Rectal smooth muscle tissue (tissue), 1 donor: Measurements from ENCODE around the gene ATP2B2.

Experiments used
- H3K27ac ChIP-seq: one replicate; pipeline ENCODE4 v1.7.0; 2013; ENCODE audit warnings: low read depth, low read length, inconsistent platforms
- H3K27me3 ChIP-seq: one replicate; pipeline ENCODE4 v1.7.0; 2013; ENCODE audit warnings: low read length; ENCODE audit not compliant: control insufficient read depth, insufficient read depth
- H3K36me3 ChIP-seq: one replicate; pipeline ENCODE4 v1.7.0; 2013; ENCODE audit warnings: low read length; ENCODE audit not compliant: control insufficient read depth, insufficient read depth
- H3K4me1 ChIP-seq: one replicate; pipeline ENCODE4 v1.7.0; 2013; ENCODE audit warnings: low read length; ENCODE audit not compliant: control insufficient read depth, insufficient read depth
- H3K4me3 ChIP-seq: one replicate; pipeline ENCODE4 v1.7.0; 2013; ENCODE audit warnings: low read length
- H3K9ac ChIP-seq: one replicate; pipeline ENCODE4 v1.7.0; 2013; ENCODE audit warnings: low read length

The ATP2B2 gene

GRCh38 chr3:10505050-10505790 is at the start of gene ATP2B2:
ATP2B2 (minus strand) TSS chr3:10505586; CDS start chr3:10449543, 56,043 bp downstream.
- Histone ChIP-seq H3K27ac (no peak within 1 kb of the TSS), H3K4me3 (peak within 1 kb of the TSS; percentile 36), H3K27me3 (peaks cover 19% of the 10 kb centered on the region), H3K9ac (no peak within 1 kb of the TSS), H3K4me1 (no peaks in the 10 kb centered on the region), H3K36me3 (no peaks in the 10 kb centered on the region)

- no peaks in the 10 kb centered on the region for H3K4me1 ChIP-seq
- H3K27me3 ChIP-seq = no peaks in the 10 kb centered on the region
- no peak overlapping the region for H3K4me3 ChIP-seq
- H3K36me3 ChIP-seq = no peaks in the 10 kb centered on the region
- no peak overlapping the region for H3K27ac ChIP-seq
- no peak overlapping the region for H3K9ac ChIP-seq
Observed at GRCh38 chr3:10554746-10555145, 49.4 kb upstream of the ATP2B2 start.

- Histone ChIP-seq H3K36me3 (no peaks in the 10 kb centered on the region), H3K27me3 (no peaks in the 10 kb centered on the region), H3K4me1 (no peaks in the 10 kb centered on the region), H3K4me3 (no peak overlapping the region), H3K9ac (no peak overlapping the region), H3K27ac (no peak overlapping the region)
Observed at GRCh38 chr3:10554236-10554611, 48.8 kb upstream of the ATP2B2 start.

GRCh38 chr3:10553591-10554235 is 48.3 kb upstream of the ATP2B2 start:
- no peak overlapping the region for H3K9ac ChIP-seq
- no peaks in the 10 kb centered on the region for H3K27me3 ChIP-seq
- no peaks in the 10 kb centered on the region for H3K4me1 ChIP-seq
- H3K27ac ChIP-seq = no peak overlapping the region
- H3K36me3 ChIP-seq = no peaks in the 10 kb centered on the region
- H3K4me3 ChIP-seq = no peak overlapping the region

GRCh38 chr3:10552631-10552943 is 47.2 kb upstream of the ATP2B2 start:
- no peak overlapping the region for H3K9ac ChIP-seq
- no peaks in the 10 kb centered on the region for H3K36me3 ChIP-seq
- no peak overlapping the region for H3K27ac ChIP-seq
- no peaks in the 10 kb centered on the region for H3K4me1 ChIP-seq
- H3K4me3 ChIP-seq = no peak overlapping the region
- no peaks in the 10 kb centered on the region for H3K27me3 ChIP-seq

DNA sequence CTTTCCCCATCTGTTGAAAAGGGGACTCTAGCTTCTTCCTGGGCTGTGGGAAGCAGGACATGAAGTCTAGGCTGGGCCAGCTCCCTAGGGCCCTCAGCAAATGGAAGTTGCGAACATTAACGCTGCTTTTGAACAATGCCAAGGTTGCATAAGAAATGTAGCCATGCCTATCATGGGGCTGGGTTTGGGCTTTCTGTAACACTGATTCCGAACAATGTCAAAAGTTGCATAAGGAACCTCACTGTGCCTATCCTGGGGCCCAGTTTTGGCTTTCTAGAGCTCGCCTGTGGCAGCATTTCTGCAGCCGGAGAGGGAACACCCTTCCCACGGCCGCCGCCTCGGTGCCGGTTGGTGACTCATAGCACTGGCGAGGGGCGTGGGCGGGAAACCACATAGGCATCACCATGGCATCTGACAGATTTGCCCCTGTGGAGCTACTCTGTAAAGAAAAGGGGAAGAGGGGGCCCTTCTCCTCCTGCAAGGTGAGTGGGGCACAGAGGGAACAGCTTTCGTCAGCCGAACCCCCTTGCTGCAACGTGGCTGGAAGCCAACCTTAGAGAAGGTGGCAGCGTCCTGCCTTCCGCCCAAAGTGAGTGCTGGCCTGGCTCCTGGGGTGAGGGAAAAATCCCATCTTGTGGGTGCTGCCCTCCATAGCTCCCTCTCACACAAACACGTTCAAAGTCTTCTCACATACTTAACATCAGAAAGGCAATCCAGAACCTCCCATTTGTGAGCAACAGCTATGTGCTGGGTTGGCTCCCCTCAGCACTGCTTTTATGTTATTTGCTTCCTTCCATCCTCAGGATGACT is 46.6 kb upstream of the ATP2B2 start:
- no peak overlapping the region for H3K4me3 ChIP-seq
- H3K27me3 ChIP-seq = no peaks in the 10 kb centered on the region
- H3K36me3 ChIP-seq = no peaks in the 10 kb centered on the region
- no peaks in the 10 kb centered on the region for H3K4me1 ChIP-seq
- no peak overlapping the region for H3K9ac ChIP-seq
- H3K27ac ChIP-seq = no peak overlapping the region

- no peak overlapping the region for H3K9ac ChIP-seq
- no peaks in the 10 kb centered on the region for H3K4me1 ChIP-seq
- no peak overlapping the region for H3K4me3 ChIP-seq
- no peaks in the 10 kb centered on the region for H3K36me3 ChIP-seq
- no peak overlapping the region for H3K27ac ChIP-seq
- H3K27me3 ChIP-seq = no peaks in the 10 kb centered on the region
Observed at GRCh38 chr3:10551139-10551538, 45.8 kb upstream of the ATP2B2 start.

- no peaks in the 10 kb centered on the region for H3K27me3 ChIP-seq
- no peaks in the 10 kb centered on the region for H3K4me1 ChIP-seq
- no peaks in the 10 kb centered on the region for H3K36me3 ChIP-seq
- H3K9ac ChIP-seq = no peak overlapping the region
- H3K27ac ChIP-seq = no peak overlapping the region
- no peak overlapping the region for H3K4me3 ChIP-seq
Observed at GRCh38 chr3:10550705-10551104, 45.3 kb upstream of the ATP2B2 start.

- Histone ChIP-seq H3K27ac (no peak overlapping the region), H3K36me3 (no peaks in the 10 kb centered on the region)
Observed at GRCh38 chr3:10549617-10550230, 44.3 kb upstream of the ATP2B2 start.

GRCh38 chr3:10548992-10549391 is 43.6 kb upstream of the ATP2B2 start:
- no peaks in the 10 kb centered on the region for H3K36me3 ChIP-seq
- no peaks in the 10 kb centered on the region for H3K27me3 ChIP-seq
- H3K27ac ChIP-seq = no peak overlapping the region
- no peak overlapping the region for H3K9ac ChIP-seq
- no peak overlapping the region for H3K4me3 ChIP-seq
- H3K4me1 ChIP-seq = no peaks in the 10 kb centered on the region

More at GRCh38 chr3:10549617-10550230, 44.3 kb upstream of the ATP2B2 start:
- no peaks in the 10 kb centered on the region for H3K27me3 ChIP-seq
- H3K9ac ChIP-seq = no peak overlapping the region
- no peaks in the 10 kb centered on the region for H3K4me1 ChIP-seq
- no peak overlapping the region for H3K4me3 ChIP-seq

GRCh38 chr3:10547841-10548783 is 42.7 kb upstream of the ATP2B2 start:
- no peak overlapping the region for H3K27ac ChIP-seq
- no peak overlapping the region for H3K4me3 ChIP-seq
- H3K27me3 ChIP-seq = no peaks in the 10 kb centered on the region
- no peaks in the 10 kb centered on the region for H3K36me3 ChIP-seq
- no peak overlapping the region for H3K9ac ChIP-seq
- H3K4me1 ChIP-seq = no peaks in the 10 kb centered on the region
